ENCODE measurements around the gene NRXN3.

GRCh38 chr14:79551523-79551922, 1381.3 kb downstream of the NRXN3 start:
- no peak for TF ChIP-seq CTCF (IDR thresholded peaks at IDR 0.05 in 4 of 5, conservative IDR thresholded peaks at IDR 0.05 in 1 of 5)
- TF ChIP-seq POLR2A (IDR thresholded peaks at IDR 0.05): no peak
